GM18498 (cell line): ENCODE measurements around the gene C1orf159.
"Not testable (repeated sequence)": the region's sequence is repeated elsewhere in the genome, so short reads cannot be mapped to it uniquely, and the experiment has no call there.

Source experiments
- ATAC-seq: cut with Tn5 transposase; IDR thresholded peaks from one replicate; pipeline ENCODE4 v1.9.1; 2021; ENCODE audit warnings: mild to moderate bottlenecking, moderate library complexity; ENCODE audit not compliant: unreplicated experiment

Gene C1orf159

DNA sequence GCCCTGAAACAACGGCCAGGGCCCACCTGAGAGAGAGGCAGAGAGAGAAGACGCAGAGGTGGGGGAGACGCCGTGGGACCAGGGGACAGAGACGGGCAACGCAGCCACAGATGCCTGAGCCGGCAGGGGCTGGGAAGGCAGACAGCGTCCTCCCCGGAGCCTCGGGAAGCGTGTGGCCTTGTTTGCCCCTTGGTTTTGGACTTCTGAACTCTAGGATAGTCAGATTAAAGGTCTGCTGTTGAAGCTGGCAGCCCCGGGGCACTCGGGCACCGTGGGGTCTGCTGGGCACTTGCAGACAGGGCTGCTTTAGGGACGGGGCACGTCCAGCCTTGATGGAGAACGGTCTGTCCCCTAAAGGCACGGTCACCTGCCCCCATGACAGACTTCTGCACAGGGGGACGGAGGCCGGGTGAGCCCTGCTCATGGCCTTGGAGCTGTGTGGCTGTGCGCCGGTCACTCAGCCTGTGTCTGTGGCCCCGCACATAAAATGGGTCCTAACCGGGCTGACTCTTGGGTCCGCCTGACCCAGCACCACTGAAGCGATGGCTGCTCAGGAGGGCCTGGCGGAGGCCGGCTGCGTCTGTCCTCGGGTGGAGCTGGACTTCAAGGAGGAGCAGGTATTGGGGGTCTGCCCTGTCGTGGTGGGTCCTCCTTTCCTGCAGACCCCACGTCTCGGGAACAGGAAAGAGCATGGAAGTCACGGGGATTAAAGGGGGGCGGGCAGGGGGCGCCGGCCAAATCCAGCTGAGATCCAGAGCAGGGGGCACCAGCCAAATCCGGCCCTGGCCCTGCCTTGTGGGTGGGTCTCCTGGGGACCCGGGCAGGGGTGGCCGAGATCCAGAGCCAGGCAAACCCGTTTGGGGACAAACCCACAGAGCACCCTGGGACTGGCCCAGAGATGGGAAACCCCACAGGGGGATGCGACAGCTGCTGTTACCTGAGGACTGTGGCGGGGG is 32.2 kb downstream of the C1orf159 start:
- ATAC-seq, result no peak

DNA sequence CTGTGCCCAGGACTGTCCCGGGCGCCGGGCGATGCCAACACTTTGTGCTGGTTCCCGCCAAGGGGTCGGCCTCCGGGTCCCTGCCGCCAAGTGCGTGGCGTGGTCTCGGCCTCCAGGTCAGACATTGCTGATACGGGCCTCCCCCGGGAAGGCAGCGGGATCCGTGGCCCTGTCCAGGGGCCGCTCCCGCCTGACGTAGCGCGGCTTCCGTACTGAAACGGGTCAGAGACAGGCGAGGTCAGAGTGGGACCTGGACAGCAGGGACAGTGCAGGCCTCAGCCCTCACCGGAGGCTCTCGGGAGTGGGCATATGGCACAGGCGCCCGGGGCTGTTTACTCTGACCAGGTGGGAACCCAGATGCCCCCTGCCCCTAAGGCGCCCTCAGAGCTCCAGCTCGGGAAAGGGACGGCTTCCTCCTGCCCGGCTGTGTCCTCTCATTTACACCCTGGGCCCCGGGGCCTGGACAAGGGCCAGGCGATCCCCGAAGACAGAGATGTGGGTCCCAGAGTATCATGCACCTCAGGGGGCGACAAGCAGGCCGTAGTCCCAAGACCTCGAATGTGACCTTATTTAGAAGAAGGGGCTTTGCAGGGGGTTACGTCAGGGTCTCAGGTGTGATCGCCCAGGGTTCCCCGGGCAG is 33.0 kb downstream of the C1orf159 start:
- no peak for ATAC-seq

DNA sequence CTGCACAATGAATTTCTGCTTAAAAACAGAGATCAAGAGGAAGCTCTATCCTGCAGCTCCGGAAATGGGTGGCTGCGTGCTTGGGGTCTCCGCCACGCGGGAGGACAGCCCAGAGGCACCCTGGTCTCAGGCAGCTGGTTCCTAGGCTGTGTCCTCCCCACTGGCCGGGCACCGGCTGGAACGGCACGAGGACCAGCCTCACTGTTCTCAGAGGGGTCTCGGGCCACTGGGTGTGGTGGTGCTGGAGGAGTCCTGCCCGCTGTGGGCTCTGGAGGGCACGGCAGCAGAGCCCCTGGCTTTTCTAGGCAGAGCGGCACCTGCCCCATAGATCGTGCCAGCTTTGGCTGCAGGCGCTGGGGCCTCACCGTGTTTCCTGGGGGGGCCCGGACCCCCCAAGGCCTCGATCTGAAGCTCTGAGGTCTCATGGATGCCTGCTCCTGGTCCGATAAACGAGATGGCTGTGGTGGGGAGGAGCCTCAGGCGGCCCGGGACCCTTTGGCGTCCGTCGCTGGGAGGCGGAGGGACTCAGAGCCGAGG is 33.6 kb downstream of the C1orf159 start:
- ATAC-seq, result no peak

DNA sequence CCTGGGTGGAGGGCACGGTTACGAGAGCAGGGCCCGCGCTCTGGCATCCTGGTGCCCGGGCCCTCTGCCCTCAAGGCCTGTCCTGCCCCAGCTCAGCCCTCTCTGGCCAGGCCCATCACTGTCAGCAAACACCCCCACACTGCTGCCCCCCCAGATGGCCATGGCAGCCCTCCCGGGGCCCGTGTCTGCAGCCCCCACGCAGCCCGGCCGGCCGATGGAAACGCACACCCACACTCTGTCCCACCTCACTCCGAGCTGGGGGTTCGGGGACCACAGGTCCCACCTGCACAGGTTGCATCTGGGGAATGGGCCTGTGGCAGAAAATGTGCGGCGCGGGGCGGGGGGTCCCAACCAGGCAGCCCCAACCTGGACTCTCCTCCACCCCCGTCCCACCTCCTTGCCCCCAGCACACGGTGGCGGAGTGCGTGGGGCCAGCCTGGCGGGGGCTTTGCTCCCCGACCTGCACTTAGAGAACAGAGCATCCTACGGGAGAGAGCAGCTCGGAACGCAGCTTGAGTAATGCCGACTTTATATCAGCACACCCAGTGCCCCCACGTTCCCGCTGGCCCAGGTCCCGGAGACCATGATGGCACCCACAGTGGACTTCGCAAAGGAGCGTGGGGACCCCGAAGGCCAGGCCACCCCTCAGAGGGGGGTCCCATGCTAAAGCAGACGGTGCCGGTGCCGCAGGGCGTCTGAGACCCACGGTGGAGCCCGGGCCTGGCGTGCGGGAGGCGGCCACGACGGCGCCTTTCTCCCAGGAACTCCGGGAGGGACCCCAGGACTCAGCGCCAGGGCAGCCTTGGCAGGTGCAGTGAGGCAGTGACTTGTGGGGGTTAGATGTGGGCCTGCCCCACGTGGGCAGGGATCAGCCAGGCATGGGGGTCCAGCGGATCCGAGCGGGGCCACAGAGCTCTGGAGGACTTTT is 34.3 kb downstream of the C1orf159 start:
- ATAC-seq, result no peak

DNA sequence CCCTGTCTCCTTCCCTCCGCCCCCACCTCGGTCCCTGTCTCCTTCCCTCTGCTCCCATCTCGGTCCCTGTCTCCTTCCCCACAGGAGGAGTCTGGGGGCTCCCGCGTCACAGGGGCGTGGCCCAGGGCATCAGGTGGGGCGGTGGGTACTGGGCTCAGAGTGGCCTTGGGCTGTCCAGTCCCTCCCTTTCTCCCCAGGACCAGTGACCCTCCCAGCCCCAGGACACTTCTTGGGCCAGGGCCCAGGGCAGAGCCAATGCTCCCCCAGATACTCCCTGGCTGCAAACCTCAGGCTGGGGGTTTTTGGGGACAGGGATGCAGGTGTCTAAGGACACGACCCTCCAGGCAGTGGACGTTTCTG is 35.0 kb downstream of the C1orf159 start:
- no peak for ATAC-seq

DNA sequence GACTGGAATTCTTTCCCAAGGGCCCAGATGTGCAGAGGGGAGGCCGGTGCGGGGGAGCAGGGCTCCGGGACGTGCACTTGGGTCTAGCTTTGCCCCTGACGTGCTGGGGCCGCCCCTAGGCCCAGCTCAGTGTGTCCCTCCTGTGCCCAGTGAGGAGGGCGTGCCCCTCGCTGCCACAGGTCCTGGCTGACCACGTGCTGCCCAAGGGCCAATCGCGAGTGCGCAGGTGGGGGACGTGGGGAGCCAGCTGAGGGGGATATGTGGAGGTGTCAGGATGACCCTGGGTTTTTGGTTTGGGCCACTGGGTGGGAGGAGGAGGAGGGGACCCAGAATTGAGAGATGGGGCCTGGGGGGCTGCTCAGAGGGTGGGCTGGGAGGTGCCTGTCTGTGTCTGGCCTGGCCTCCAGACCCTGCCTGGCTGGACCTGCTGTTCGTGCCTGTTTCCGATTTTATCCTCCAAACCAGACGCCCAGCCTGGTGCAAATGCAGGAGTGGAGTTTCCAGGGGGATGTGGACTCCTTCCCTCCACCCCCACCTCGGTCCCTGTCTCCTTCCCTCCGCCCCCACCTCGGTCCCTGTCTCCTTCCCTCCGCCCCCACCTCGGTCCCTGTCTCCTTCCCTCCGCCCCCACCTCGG is 35.6 kb downstream of the C1orf159 start:
- no peak for ATAC-seq

DNA sequence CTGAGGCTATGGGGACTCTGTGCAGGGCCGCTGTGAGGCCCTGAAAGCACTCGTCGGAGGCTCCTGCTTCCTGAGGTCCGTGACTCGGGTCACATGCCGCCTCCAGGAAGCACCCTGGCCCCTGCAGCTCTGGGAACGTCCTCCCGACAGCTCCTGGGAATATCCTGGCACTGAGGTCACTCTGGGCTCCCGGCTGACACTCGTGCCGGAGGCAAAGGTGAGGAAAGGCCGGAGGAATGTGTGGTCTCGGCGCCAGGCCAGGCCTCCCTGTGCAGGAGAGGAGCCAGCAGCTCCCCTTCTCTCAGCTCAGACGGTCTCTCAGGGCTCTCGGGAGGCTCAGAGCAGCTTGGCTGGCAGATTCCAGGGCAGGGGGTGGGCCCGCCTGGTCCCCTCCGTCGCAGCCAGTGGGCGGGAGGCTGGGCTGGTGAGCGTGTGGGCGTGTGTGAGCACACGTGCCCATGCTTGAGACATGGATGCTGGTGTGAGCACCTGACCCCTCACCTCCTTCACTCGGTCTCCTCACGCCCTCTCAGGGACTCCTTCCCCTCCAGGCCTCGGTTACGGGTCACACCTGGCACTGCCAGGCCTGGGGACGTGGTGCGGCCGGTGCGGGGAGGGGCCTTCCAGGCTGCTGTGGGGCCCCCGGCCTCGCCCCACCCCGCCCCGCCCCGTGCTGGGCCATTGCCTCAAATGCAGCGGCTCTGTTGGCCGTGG is 36.3 kb downstream of the C1orf159 start:
- ATAC-seq, result peak; percentile 43

DNA sequence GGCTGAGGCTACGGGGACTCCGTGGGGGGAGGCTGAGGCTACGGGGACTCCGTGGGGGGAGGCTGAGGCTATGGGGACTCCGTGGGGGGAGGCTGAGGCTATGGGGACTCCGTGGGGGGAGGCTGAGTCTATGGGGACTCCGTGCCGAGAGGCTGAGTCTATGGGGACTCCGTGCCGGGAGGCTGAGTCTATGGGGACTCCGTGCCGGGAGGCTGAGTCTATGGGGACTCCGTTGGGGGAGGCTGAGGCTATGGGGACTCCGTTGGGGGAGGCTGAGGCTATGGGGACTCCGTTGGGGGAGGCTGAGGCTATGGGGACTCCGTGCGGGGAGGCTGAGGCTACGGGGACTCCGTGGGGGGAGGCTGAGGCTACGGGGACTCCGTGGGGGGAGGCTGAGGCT is 38.5 kb downstream of the C1orf159 start:
- not testable (repeated sequence) for ATAC-seq

DNA sequence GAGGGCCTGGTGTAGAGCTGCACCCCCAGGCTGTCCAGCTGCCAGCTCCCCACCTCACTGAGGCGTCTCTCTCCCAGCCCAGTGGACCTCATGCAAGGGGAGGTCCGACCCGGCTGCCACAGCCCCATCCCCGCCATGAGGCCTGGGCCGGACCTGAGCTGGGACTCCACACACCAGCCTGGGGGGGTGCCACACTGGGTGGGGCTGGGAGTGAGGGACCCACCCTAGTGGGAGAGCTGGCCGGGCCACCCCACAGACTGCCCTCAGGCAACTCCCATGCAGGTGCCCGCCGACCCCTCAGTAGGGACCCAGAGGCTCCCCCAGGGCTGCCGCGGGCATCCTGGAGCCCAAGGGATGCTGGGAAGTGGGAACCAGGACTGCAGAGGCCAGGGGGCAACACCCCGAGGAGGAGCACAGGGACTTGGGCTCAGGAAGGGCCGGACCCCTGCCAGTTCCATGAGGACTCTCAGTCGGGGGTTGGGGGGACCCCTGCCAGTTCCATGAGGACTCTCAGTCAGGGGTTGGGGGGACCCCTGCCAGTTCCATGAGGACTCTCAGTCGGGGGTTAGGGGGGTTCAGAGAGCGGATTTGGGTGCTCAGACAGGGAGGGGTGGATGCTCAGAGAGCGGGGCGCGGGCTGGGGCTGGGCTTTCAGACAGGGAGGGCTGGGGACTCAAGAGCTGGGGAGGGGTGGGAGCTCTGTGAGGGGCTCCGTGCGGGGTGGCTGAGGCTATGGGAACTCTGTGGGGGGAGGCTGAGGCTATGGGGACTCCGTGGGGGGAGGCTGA is 40.5 kb downstream of the C1orf159 start:
- no peak for ATAC-seq

DNA sequence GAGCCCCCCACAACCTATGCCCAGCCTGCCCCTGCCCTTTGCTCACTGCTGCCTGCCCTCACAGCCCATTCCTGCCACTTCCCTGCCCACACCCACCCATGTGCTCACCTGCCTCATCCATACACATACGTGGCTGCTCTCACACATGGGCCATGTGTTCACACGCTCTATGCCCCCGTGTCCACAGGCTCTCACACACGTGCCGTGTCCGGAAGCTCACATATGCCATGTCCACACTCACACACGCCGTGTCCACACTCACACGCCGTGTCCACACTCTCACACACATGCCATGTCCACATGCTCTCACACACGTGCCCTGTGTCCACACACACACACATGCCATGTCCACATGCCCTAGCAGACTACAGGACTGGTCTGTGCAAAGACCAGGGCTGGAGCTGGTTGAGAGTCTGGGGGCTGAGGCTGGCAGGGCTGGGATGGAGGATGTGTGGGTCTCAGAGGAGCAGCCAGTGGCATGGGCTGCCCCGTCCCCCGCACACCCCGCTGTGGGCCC is 41.2 kb downstream of the C1orf159 start:
- no peak for ATAC-seq

DNA sequence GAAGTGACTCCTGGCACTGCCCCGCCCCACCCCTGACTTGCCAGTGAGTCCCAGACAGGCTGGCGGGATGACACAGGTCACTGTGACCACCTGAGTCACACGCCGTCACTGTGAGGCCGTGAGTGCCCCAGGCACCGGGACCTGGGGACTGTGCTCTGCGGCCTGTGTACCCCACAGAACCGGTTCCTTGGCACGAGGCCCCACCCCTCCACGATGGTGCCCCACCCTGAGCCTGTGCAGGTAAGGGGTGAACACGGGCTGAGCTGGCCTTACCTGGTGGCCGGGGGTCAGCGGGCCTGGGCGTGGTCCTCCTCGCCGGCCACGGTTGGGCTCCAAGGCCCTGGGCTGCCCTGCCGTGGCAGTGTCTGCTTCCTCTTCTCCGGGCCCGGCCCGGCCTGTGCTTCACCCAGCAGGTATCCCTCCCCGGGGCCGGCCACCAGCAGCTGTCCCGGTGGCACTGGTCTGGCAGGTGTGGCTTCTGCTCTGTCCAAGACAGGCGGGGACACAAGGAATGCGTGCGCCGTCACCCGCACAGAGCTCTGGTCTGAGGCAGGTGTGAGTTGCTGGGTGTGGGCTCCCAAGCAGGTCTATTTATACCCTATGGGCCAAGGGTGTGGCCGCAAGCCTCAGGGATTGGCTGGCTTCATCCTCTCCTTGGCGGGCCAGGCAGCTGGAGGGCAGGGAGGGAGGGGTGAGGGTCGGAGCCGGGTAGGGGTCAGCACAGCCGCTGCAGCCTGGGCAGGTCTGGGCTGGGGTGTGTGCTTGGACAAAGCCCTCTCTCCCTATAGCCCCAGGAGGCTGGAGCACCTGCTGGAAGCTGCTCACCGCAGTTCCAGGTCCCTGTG is 41.9 kb downstream of the C1orf159 start, which contains the start of gene RNF223:
RNF223 (minus strand) TSS at position 564 of the 845 bp plus-strand sequence. CDS start 1,740 bp downstream, outside the sequence.
- ATAC-seq, result no peak

DNA sequence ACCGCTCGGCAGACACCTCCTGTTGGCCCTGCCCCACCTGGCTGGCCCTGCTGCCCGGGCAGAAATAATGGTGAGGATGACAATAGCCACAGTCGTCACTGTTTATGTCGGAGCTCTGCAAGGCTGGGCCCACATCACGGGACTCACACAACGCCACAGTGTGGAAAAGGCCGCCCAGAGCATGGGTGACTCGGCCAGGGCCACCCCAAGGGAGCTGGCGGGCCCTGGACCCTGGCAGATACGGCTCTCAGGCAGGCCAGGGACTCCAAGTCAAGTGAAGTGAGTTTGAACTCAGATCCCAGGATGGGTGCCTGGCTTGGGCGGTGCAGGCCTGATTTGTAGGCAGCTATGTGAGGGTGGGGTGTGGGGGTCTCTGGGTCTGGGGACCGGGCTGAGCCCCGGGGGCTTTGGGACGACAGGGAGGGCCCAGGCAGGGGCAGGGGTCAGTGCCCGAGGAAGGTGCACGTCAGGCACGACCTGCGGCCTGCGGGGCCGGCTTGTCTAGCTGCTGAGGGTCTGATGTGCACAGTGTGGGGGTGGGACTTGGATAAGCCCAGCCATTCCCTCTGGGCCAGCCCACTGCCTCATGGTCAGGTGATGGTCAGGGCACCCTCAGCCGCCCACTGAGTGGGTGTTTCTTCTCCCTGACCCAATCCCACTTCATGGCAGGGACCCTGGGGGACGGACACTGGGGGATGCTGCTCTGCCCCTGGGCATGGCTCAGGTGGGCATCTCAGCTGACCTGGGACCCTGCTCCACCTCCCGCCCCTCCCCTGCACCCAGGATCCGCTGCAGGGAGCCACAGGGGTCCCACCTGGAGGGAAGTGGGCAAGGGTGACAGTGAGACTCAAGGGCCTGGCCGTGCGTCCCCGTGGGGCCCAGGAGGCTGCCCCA is 42.8 kb downstream of the C1orf159 start:
- no peak for ATAC-seq

DNA sequence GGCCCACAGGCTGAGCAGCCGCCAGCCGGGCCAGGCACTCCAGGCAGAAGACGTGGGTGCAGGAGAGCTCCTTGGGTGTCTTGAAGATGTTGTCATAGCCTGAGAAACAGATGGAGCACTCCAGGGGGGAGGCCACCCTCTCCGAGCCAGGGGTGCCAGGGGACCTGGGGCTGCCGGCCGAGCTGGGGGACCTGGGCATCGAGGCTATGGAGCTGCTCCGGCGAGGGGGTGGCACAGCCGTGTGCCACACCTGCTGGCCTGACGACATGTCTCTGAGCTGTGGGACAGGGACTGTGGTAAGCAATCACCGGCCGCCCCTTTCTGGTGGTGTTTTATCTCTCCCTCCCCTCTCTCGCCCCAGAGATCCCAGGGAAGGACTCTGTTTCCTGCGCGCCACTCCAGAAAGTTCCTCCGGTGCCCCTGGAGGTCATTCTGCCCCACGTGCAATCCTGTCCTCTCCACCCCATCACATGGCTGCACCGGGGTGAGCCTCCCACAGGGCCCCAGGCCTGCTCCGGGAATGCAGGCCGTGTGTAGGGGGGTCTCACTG is 43.5 kb downstream of the C1orf159 start:
- no peak for ATAC-seq

DNA sequence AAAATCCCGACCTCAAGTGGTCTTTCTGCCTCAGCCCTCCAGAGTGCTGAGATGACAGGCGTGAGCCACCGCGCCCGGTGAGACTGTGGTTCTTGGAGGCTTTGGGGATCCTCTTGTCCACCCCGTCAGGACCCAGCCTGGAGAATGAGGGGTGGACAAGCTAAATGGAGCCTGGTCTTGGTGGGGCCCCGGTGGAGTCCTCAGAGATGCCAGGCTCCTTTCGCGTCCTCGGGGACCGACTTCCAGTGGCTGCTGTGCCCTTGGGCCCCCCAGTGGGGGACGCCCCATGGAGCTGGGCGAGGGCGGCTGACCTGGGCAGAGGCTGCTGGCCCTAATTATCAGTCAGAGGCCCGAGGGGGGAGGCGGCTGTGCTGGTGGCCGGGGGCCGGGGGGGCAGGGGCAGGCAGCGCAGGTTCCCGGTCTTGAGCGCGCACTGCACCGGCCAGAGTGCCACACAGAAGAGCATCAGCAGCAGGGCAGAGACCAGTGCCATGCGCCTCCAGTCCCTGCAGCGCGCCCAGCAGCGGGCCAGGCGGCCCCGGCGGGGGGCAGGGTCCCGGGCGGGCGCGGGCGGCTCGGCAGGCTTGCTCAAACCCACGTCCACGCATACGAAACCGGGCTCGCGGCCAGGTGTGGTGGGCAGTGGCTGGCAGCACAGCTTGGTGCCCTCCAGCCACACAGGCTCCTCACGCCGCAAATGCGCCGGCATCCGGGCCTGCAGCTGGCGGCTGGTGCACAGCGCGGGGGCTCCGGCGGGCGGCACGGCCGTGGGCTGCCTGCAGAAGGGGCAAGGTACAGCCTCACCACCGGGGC is 44.2 kb downstream of the C1orf159 start:
- no peak for ATAC-seq
